Measurements from ENCODE around the gene GPR146.

GRCh38 chr7:1081931-1082401 is 37.6 kb downstream of the GPR146 start:
- TF ChIP-seq, protein P1, sequence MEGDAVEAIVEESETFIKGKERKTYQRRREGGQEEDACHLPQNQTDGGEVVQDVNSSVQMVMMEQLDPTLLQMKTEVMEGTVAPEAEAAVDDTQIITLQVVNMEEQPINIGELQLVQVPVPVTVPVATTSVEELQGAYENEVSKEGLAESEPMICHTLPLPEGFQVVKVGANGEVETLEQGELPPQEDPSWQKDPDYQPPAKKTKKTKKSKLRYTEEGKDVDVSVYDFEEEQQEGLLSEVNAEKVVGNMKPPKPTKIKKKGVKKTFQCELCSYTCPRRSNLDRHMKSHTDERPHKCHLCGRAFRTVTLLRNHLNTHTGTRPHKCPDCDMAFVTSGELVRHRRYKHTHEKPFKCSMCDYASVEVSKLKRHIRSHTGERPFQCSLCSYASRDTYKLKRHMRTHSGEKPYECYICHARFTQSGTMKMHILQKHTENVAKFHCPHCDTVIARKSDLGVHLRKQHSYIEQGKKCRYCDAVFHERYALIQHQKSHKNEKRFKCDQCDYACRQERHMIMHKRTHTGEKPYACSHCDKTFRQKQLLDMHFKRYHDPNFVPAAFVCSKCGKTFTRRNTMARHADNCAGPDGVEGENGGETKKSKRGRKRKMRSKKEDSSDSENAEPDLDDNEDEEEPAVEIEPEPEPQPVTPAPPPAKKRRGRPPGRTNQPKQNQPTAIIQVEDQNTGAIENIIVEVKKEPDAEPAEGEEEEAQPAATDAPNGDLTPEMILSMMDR (IDR thresholded peaks at IDR 0.05), result no peak
- no peak for TF ChIP-seq POLR2AphosphoS5 (IDR thresholded peaks at IDR 0.05; ENCODE audit: low read depth, low read length)
- no peak for TF ChIP-seq REST (IDR thresholded peaks at IDR 0.05; ENCODE audit: insufficient read depth in 1 of 2, low read depth in 2 of 2, low read length in 1 of 2)
- TF ChIP-seq SIN3A (IDR thresholded peaks at IDR 0.05; ENCODE audit: borderline replicate concordance, insufficient read depth, low read depth, low read length), result no peak
- TF ChIP-seq TCF7L2 (IDR thresholded peaks at IDR 0.05; ENCODE audit: low read depth, low read length), result no peak

Measured in Panc1 (cell line).